Brain microvascular endothelial cell (primary cell): Measurements from ENCODE around the gene SLC4A1AP.

Source experiments
- DNase-seq: peaks from one replicate; pipeline ENCODE4 v3.0.0-alpha.2; 2020
- H3K27ac ChIP-seq: fragments of 250-450 bp; sonication (Bioruptor Pico); 2 replicates; pipeline ENCODE4 v1.5.1; 2020; ENCODE audit warnings: mild to moderate bottlenecking, moderate library complexity
- H3K27me3 ChIP-seq: fragments of 250-450 bp; sonication (Bioruptor Pico); replicated peaks from 2 replicates; pipeline ENCODE4 v1.5.1; 2020; ENCODE audit warnings: mild to moderate bottlenecking
- H3K36me3 ChIP-seq: fragments of 250-450 bp; sonication (Bioruptor Pico); replicated peaks from 2 replicates; pipeline ENCODE4 v1.5.1; 2020; ENCODE audit warnings: mild to moderate bottlenecking
- H3K4me3 ChIP-seq: 2 replicates; pipeline ENCODE4 v1.5.1; 2011; ENCODE audit warnings: low read depth, mild to moderate bottlenecking, control low read depth, low read length, moderate library complexity
- CTCF ChIP-seq: IDR thresholded peaks from 2 replicates; pipeline ENCODE4 v1.5.1; 2011; ENCODE audit warnings: low read depth, mild to moderate bottlenecking, moderate library complexity, low read length, control low read depth, inconsistent platforms; ENCODE audit errors: missing control alignments
- in situ Hi-C: cut with HindIII; loops from 2 replicates; pipeline ENCODE4 v1.10.0; 2017; ENCODE audit warnings: low sequenced_read_pairs, low pct_ligation_motif_present

The SLC4A1AP gene

GRCh38 chr2:27716301-27717069, 52.8 kb downstream of the SLC4A1AP start:
- H3K4me3 ChIP-seq: no peak overlapping the region
- H3K27me3 ChIP-seq: no peaks in the 10 kb centered on the region
- H3K36me3 ChIP-seq: no peaks in the 10 kb centered on the region
- in situ Hi-C loops: no loop called here
- no peak for DNase-seq
- no peak for TF ChIP-seq CTCF
- H3K27ac ChIP-seq: no peak overlapping the region

GRCh38 chr2:27717070-27717795, 53.5 kb downstream of the SLC4A1AP start:
- in situ Hi-C loops: no loop called here
- Histone ChIP-seq H3K27ac (no peak overlapping the region), H3K4me3 (no peak overlapping the region), H3K27me3 (no peaks in the 10 kb centered on the region), H3K36me3 (no peaks in the 10 kb centered on the region)
- TF ChIP-seq CTCF: no peak
- no peak for DNase-seq

- TF ChIP-seq CTCF: no peak
- Histone ChIP-seq H3K27me3 (no peaks in the 10 kb centered on the region), H3K4me3 (no peak overlapping the region), H3K27ac (no peak overlapping the region), H3K36me3 (no peaks in the 10 kb centered on the region)
- in situ Hi-C loops: no loop called here
- DNase-seq: peak; percentile 92
These were observed 56.4 kb downstream of the SLC4A1AP start for GRCh38 chr2:27720004-27720551.

GRCh38 chr2:27721335-27721734, 57.6 kb downstream of the SLC4A1AP start:
- in situ Hi-C loops: no loop called here
- H3K27ac ChIP-seq: no peak overlapping the region
- H3K27me3 ChIP-seq: no peaks in the 10 kb centered on the region
- no peaks in the 10 kb centered on the region for H3K36me3 ChIP-seq
- no peak overlapping the region for H3K4me3 ChIP-seq
- DNase-seq: no peak
- no peak for TF ChIP-seq CTCF

GRCh38 chr2:27721884-27722485, 58.3 kb downstream of the SLC4A1AP start:
- no peak for TF ChIP-seq CTCF
- Histone ChIP-seq H3K36me3 (no peaks in the 10 kb centered on the region), H3K4me3 (no peak overlapping the region), H3K27me3 (no peaks in the 10 kb centered on the region), H3K27ac (no peak overlapping the region)
- no peak for DNase-seq
- in situ Hi-C loops: no loop called here
